Measurements from ENCODE around the gene DUS1L. TPM values are rescaled to one million over a fixed set of nuclear protein-coding genes. Genes with fewer than 3 reads are reported as not detected.

DUS1L gene
- total RNA-seq, 4 donors from 2014 or later: 98.6 to 306 (median 132) TPM

DNA sequence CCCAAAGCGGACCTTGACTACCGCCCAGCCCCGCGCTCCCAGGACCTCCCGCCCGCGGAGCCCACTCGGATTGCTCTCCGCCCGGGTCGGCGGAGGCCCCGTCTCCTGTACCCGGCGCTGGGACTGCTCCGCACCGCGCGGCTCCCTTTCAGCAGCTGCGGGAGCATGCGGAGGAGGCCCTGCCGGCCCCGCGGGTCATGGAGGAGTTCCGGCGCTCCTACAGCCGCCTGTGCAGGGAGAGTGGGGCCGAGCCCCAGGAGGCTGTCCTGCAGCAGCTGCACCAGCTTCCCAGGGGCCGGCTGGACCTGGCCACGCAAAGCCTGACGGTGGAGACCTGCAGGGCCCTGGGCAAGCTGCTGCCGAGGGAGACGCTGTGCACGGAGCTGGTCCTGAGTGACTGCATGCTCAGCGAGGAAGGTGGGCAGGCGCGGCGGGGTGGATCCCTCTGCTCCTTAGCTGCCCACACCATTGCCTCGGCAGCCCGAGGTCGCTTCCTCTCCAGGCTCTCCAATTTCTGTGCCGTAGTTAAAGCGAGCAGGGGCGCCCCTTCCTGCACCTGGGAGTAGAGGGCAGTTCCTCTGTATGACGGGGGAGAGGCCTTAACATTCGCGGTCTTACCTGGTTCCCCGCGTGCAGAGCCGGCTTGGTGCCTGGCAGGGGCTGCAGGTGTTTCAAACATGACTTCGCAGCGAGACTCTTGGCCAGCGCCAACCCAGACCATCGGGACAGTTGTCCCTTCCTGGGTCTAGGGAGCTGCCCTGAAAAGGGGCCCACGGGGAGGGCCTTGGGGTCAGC lies 42.0 kb downstream of the DUS1L start:
- Histone ChIP-seq H3K27ac (peak overlapping the region; percentile 64 to 79 (median 74)), H3K27me3 (no peaks in the 10 kb centered on the region), H3K9me3 (no peaks in the 10 kb centered on the region), H3K4me1 (peaks cover 20 to 42% (median 34%) of the 10 kb centered on the region in 4 donors), H3K4me3 (peak overlapping the region; percentile 55 to 94 (median 80)), H3K36me3 (no peaks in the 10 kb centered on the region)
- intact Hi-C loops (cut with DNase I; ENCODE audit: low total_unique reads): no loop called here
- 6% methylated on average over 18 of the region's 55 CpGs; no CpG with 5 or more reads in 1 of the 2 donors for WGBS, 2 donors (ENCODE audit: low coverage in 1 of 2)
- peak; percentile 34 for DNase-seq
- in situ Hi-C loops (cut with MboI; ENCODE audit: low pct_ligation_motif_present in 1 of 4, low pct_unique_long_range_greater_than_20kb in 1 of 4, low sequenced_read_pairs in 3 of 4): no loop called here
- TF ChIP-seq EP300 (IDR thresholded peaks at IDR 0.05; ENCODE audit: low read depth): no peak
- no peak for TF ChIP-seq POLR2AphosphoS5 (IDR thresholded peaks at IDR 0.05)
- TF ChIP-seq CTCF (IDR thresholded peaks at IDR 0.05): no peak
- no peak for TF ChIP-seq POLR2A (IDR thresholded peaks at IDR 0.05)

DNA sequence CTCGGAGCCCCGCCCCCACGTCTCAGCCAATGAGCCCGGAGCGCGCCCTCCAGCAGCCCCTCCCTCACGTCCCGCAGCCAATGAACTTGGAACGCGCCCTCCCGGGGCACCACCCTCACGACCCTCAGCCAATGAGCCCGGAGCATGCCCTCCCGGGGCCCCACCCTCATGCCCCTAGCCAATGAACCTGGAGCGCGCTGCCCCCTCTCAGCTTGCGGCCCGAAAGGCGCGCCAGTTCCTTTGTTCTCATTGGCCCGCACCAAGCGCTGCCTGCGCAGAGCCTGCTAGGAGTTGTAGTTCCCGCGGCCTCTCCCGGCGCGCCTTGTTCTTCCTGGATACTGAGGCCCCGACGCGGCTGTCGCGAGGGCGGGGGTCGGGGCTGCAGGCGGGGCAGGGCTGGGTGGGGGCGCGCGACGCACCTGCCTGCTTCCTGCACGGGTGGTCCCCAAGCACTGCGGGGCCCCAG lies 42.6 kb downstream of the DUS1L start, which contains the start of gene LRRC45:
Gene LRRC45, plus strand, starts transcription at position 325 of the 466 bp plus-strand sequence. CDS start 339 bp downstream, outside the sequence.
- Histone ChIP-seq H3K27me3 (no peaks in the 10 kb centered on the region), H3K9me3 (no peaks in the 10 kb centered on the region), H3K4me1 (peaks cover 20 to 42% (median 34%) of the 10 kb centered on the region in 4 donors), H3K4me3 (peak within 1 kb of the TSS; percentile 69 to 95 (median 84)), H3K27ac (peak within 1 kb of the TSS; percentile 82 to 89 (median 84)), H3K36me3 (no peaks in the 10 kb centered on the region)
- in situ Hi-C loops (cut with MboI; ENCODE audit: low pct_ligation_motif_present in 1 of 4, low pct_unique_long_range_greater_than_20kb in 1 of 4, low sequenced_read_pairs in 3 of 4) (no loop called here), intact Hi-C loops (cut with DNase I; ENCODE audit: low total_unique reads) (no loop called here)
- DNase-seq: peak; percentile 100
- TF ChIP-seq CTCF (IDR thresholded peaks at IDR 0.05) (no peak), POLR2AphosphoS5 (IDR thresholded peaks at IDR 0.05) (peak in 1 of 3 donors; percentile 8)
- 0% methylated on average over 13 of the region's 42 CpGs; no CpG with 5 or more reads in 1 of the 2 donors for WGBS, 2 donors (ENCODE audit: low coverage in 1 of 2)

DNA sequence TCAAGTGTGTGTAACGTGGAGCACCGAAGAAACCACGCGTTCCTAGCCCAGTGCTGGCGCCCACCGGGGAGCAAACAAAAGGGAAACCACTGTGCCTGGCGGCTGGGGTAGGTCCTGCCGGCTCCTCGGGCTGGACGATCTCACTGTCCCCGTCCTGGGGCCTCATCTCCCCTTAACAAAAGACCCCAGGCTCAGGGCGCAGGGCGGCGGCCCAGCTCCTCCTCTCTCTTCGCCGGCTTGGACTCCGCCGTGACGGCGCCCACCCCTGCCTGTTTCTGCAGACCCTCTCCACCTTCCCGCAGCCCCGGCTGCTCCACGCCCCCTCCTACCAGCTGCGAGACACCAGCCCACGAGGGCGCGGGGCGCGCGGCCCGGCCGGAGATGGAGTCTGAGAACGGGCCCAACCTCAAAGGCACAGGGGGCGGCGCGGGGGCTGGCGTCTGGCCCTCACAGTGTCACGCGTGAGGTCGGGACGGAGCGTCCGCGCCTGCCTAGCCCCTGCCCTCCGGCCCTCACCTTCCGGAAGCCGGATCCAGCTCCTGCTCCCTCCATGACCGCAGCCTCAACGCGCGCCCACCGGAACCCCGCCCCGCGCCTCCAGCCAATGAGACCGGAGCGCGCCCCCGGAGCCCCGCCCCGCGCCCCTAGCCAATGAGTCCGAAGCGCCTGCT lies 43.2 kb downstream of the DUS1L start, which contains the start of gene CENPX:
Gene CENPX, minus strand, starts transcription at position 569 of the 671 bp plus-strand sequence. Its CDS starts 17 bp downstream, at position 552.
- intact Hi-C loops (cut with DNase I; ENCODE audit: low total_unique reads) (no loop called here), in situ Hi-C loops (cut with MboI; ENCODE audit: low pct_ligation_motif_present in 1 of 4, low pct_unique_long_range_greater_than_20kb in 1 of 4, low sequenced_read_pairs in 3 of 4) (no loop called here)
- Histone ChIP-seq H3K4me3 (peak within 1 kb of the TSS; percentile 69 to 95 (median 84)), H3K27ac (peak within 1 kb of the TSS; percentile 82 to 89 (median 84)), H3K27me3 (no peaks in the 10 kb centered on the region), H3K9me3 (no peaks in the 10 kb centered on the region), H3K36me3 (no peaks in the 10 kb centered on the region), H3K4me1 (peaks cover 20 to 42% (median 34%) of the 10 kb centered on the region in 4 donors)
- WGBS, 2 donors (ENCODE audit: low coverage in 1 of 2): 1% methylated on average over 32 of the region's 64 CpGs; no CpG with 5 or more reads in 1 of the 2 donors
- TF ChIP-seq POLR2AphosphoS5 (IDR thresholded peaks at IDR 0.05): peak; percentile 62 to 87 (median 81)
- TF ChIP-seq POLR2A (IDR thresholded peaks at IDR 0.05): peak; percentile 80
- no peak for TF ChIP-seq EP300 (IDR thresholded peaks at IDR 0.05; ENCODE audit: low read depth)
- TF ChIP-seq CTCF (IDR thresholded peaks at IDR 0.05): no peak
- no peak for DNase-seq

GRCh38 chr17:82021900-82022309 lies 43.7 kb downstream of the DUS1L start:
- WGBS, 2 donors (ENCODE audit: low coverage in 1 of 2): 7% methylated on average over 6 of the region's 10 CpGs; no CpG with 5 or more reads in 1 of the 2 donors
- peaks cover 20 to 42% (median 34%) of the 10 kb centered on the region in 4 donors for H3K4me1 ChIP-seq
- H3K9me3 ChIP-seq: no peaks in the 10 kb centered on the region
- in situ Hi-C loops (cut with MboI; ENCODE audit: low pct_ligation_motif_present in 1 of 4, low pct_unique_long_range_greater_than_20kb in 1 of 4, low sequenced_read_pairs in 3 of 4) (no loop called here), intact Hi-C loops (cut with DNase I; ENCODE audit: low total_unique reads) (loop anchor here (2.0 kb wide), 1 partner anchor 63 kb away; no protein-coding TSS in a partner anchor)
- DNase-seq: peak; percentile 42
- TF ChIP-seq POLR2AphosphoS5 (IDR thresholded peaks at IDR 0.05) (no peak), POLR2A (IDR thresholded peaks at IDR 0.05) (no peak), EP300 (IDR thresholded peaks at IDR 0.05; ENCODE audit: low read depth) (no peak), CTCF (IDR thresholded peaks at IDR 0.05) (no peak)
- peak overlapping the region; percentile 61 to 95 (median 70) for H3K4me3 ChIP-seq
- H3K27me3 ChIP-seq: no peaks in the 10 kb centered on the region
- H3K27ac ChIP-seq: peak overlapping the region; percentile 82 to 89 (median 84)
- no peaks in the 10 kb centered on the region for H3K36me3 ChIP-seq
